GM23338 (cell line): ENCODE measurements around the gene CAMSAP1. TPM values are rescaled to one million over a fixed set of nuclear protein-coding genes. Genes with fewer than 3 reads are reported as not detected.

ENCODE experiments used
- ATAC-seq: fragments of 200-7000 bp; cut with Tn5 transposase; 3 replicates; pipeline ENCODE4 v1.9.1; 2020
- DNase-seq: peaks from one replicate; pipeline ENCODE4 v3.0.0-alpha.2; 2015; ENCODE audit warnings: low spot score
- H2AFZ ChIP-seq: fragments of 200-600 bp; sonication (generic); 2 replicates; pipeline ENCODE4 v1.8.0; 2016; ENCODE audit warnings: antibody characterized with exemption, mild to moderate bottlenecking, moderate library complexity
- H3F3A ChIP-seq: fragments of 200-600 bp; sonication (generic); replicated peaks from 2 replicates; pipeline ENCODE4 v1.8.0; 2017; ENCODE audit warnings: antibody characterized with exemption, mixed run types, low read depth
- H3K27ac ChIP-seq: fragments of 200-600 bp; sonication (generic); 2 replicates; pipeline ENCODE4 v1.6.1; 2016; ENCODE audit warnings: low read depth
- H3K27me3 ChIP-seq: fragments of 200-600 bp; sonication (generic); 2 replicates; pipeline ENCODE4 v1.8.0; 2016; ENCODE audit warnings: mild to moderate bottlenecking, mixed run types, moderate library complexity; ENCODE audit not compliant: insufficient read depth
- H3K36me3 ChIP-seq: fragments of 200-600 bp; sonication (generic); 2 replicates; pipeline ENCODE4 v1.8.0; 2016; ENCODE audit warnings: mild to moderate bottlenecking; ENCODE audit not compliant: insufficient read depth
- H3K4me1 ChIP-seq: fragments of 200-600 bp; sonication (generic); 2 replicates; pipeline ENCODE4 v1.8.0; 2016; ENCODE audit warnings: mild to moderate bottlenecking, moderate library complexity; ENCODE audit not compliant: insufficient read depth
- H3K4me2 ChIP-seq: fragments of 200-600 bp; sonication (generic); 2 replicates; pipeline ENCODE4 v1.7.1; 2017; ENCODE audit warnings: mixed run types
- H3K4me3 ChIP-seq: fragments of 200-600 bp; sonication (generic); 2 replicates; pipeline ENCODE4 v1.6.1; 2016; ENCODE audit warnings: mixed run types
- H3K79me2 ChIP-seq: fragments of 200-600 bp; sonication (generic); replicated peaks from 2 replicates; pipeline ENCODE4 v1.8.0; 2017; ENCODE audit warnings: mild to moderate bottlenecking; ENCODE audit not compliant: insufficient read depth
- H3K9me2 ChIP-seq: fragments of 200-600 bp; sonication (generic); 2 replicates; pipeline ENCODE4 v1.8.0; 2017; ENCODE audit not compliant: insufficient read depth
- H4K20me1 ChIP-seq: fragments of 200-600 bp; sonication (generic); replicated peaks from 2 replicates; pipeline ENCODE4 v1.8.0; 2017; ENCODE audit warnings: mild to moderate bottlenecking; ENCODE audit not compliant: insufficient read depth
- H3K27ac Mint-ChIP-seq: 2 replicates; pipeline ENCODE4 v1.8.0; 2020; ENCODE audit warnings: inconsistent platforms, mild to moderate bottlenecking, moderate library complexity, mixed read lengths
- H3K27me3 Mint-ChIP-seq: 3 replicates; pipeline ENCODE4 v1.8.0; 2022; ENCODE audit warnings: low read depth, mild to moderate bottlenecking, moderate library complexity, mixed read lengths, inconsistent platforms; ENCODE audit not compliant: insufficient read depth, poor library complexity
- H3K36me3 Mint-ChIP-seq: 3 replicates; pipeline ENCODE4 v1.8.0; 2021; ENCODE audit warnings: low read depth, mild to moderate bottlenecking, inconsistent platforms, moderate library complexity, mixed read lengths
- H3K4me1 Mint-ChIP-seq: 3 replicates; pipeline ENCODE4 v1.8.0; 2020; ENCODE audit warnings: mild to moderate bottlenecking, inconsistent platforms, mixed read lengths
- H3K4me3 Mint-ChIP-seq: 3 replicates; pipeline ENCODE4 v1.8.0; 2021; ENCODE audit warnings: moderate library complexity, mild to moderate bottlenecking, inconsistent platforms, mixed read lengths
- H3K9me3 Mint-ChIP-seq: 3 replicates; pipeline ENCODE4 v1.8.0; 2020; ENCODE audit warnings: moderate library complexity, mild to moderate bottlenecking, inconsistent platforms, mixed read lengths
- CREB1 ChIP-seq: fragments of 250-450 bp; sonication (Bioruptor Pico); IDR thresholded peaks from 2 replicates; pipeline ENCODE4 v1.5.0; 2020; ENCODE audit warnings: low read depth, mild to moderate bottlenecking, moderate library complexity
- EZH2 ChIP-seq: fragments of 200-600 bp; sonication (generic); IDR thresholded peaks from one replicate; pipeline ENCODE4 v1.8.0; 2017; ENCODE audit warnings: antibody characterized with exemption, mild to moderate bottlenecking, low read depth; ENCODE audit not compliant: unreplicated experiment
- EZH2phosphoT487 ChIP-seq: fragments of 200-600 bp; sonication (generic); IDR thresholded peaks from one replicate; pipeline ENCODE4 v1.8.1; 2018; ENCODE audit warnings: antibody characterized with exemption; ENCODE audit not compliant: unreplicated experiment
- JUNB ChIP-seq: IDR thresholded peaks from one replicate; pipeline ENCODE4 v1.6.1; 2016; ENCODE audit warnings: antibody characterized with exemption; ENCODE audit not compliant: unreplicated experiment
- NANOG ChIP-seq: IDR thresholded peaks from 2 replicates; pipeline ENCODE4 v1.6.1; 2016; ENCODE audit warnings: antibody characterized with exemption, borderline replicate concordance
- STAT1 ChIP-seq: IDR thresholded peaks from one replicate; pipeline ENCODE4 v1.6.1; 2016; ENCODE audit warnings: antibody characterized with exemption; ENCODE audit not compliant: unreplicated experiment
- ZNF114 ChIP-seq: fragments of 250-450 bp; sonication (Bioruptor Pico); IDR thresholded peaks from 2 replicates; pipeline ENCODE4 v1.5.0; 2020; ENCODE audit warnings: mild to moderate bottlenecking, moderate library complexity
- ZNF462 ChIP-seq: fragments of 250-450 bp; sonication (Bioruptor Pico); IDR thresholded peaks from 2 replicates; pipeline ENCODE4 v1.5.0; 2020; ENCODE audit warnings: mild to moderate bottlenecking, moderate library complexity
- polyA plus RNA-seq: library from polyadenylated mRNA; unstranded; fragments of >200 nt; fragmentation: Nextera tagmentation; extraction: Ambion mirVana; gene quantifications from 2 replicates; pipeline ENCODE4 v1.2.1, GENCODE V29; 2016
- total RNA-seq: library from RNA; depleted of rRNA; stranded (reverse); fragments of >200 nt; shearing (Covaris generic); gene quantifications from 2 replicates; pipeline ENCODE4 v1.2.3, GENCODE V29; 2014
- TF ChIP-seq, protein P1 (sequence below), 2 experiments: fragments of 200-600 bp in 1 of 2; sonication (generic) in 1 of 2; conservative IDR thresholded peaks; 2 replicates each; pipeline versions ENCODE4 v1.5.1 to v1.6.1; 2016 to 2017; ENCODE audit warnings: antibody characterized with exemption in 2 of 2, low read depth in 2 of 2, mild to moderate bottlenecking in 2 of 2, moderate library complexity in 1 of 2
- TF ChIP-seq, protein P2 (sequence below): IDR thresholded peaks from 2 replicates; pipeline ENCODE4 v1.6.1; 2016; ENCODE audit warnings: antibody characterized with exemption

CAMSAP1 gene
- total and polyA plus RNA-seq, 2 experiments from 2014 or later, result 6.9 to 75.4 TPM

DNA sequence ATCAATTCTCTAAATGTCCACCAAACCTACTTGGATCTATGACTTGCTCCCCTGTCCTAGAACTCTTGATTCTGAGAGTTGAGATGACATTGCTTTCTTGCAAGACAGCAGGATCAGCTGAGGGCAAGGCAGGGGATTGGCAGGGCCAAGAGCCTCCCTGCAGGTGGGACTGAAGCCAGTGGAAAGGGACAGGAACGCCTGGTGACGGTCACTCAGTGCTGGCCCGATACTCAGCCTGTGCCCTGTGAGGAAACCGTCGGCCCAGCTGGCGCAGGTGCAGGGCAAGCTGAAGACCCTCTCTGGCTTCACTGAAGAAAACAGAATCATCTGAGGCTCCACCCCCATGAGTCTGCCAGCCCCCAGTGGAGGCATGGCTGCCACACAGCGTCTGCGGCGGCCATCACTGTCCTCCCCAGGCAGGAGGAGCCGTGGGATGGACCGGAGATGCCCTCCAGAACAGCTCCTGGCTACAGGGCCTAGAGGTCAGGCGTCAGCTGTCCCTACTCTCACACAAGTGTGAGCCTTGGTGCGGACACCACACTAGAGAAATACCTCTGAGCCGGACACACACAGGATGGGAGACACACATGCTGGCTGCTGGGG, 39.1 kb upstream of the CAMSAP1 start (continued):
- TF ChIP-seq ZNF462 (CRISPR knock-in tag) (no peak), EZH2phosphoT487 (no peak), EZH2 (no peak), ZNF114 (CRISPR knock-in tag) (no peak)
- TF ChIP-seq, protein P1, sequence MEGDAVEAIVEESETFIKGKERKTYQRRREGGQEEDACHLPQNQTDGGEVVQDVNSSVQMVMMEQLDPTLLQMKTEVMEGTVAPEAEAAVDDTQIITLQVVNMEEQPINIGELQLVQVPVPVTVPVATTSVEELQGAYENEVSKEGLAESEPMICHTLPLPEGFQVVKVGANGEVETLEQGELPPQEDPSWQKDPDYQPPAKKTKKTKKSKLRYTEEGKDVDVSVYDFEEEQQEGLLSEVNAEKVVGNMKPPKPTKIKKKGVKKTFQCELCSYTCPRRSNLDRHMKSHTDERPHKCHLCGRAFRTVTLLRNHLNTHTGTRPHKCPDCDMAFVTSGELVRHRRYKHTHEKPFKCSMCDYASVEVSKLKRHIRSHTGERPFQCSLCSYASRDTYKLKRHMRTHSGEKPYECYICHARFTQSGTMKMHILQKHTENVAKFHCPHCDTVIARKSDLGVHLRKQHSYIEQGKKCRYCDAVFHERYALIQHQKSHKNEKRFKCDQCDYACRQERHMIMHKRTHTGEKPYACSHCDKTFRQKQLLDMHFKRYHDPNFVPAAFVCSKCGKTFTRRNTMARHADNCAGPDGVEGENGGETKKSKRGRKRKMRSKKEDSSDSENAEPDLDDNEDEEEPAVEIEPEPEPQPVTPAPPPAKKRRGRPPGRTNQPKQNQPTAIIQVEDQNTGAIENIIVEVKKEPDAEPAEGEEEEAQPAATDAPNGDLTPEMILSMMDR (conservative IDR thresholded peaks at IDR 0.05; ENCODE audit: low read depth in 2 of 2), result no peak

GRCh38 chr9:135945969-135946368, 38.6 kb upstream of the CAMSAP1 start:
- Histone ChIP-seq H3K27me3 (no peaks in the 10 kb centered on the region), H3K9me2 (no peaks in the 10 kb centered on the region), H3K4me1 (no peaks in the 10 kb centered on the region), H3K27ac (no peak overlapping the region), H3K4me2 (no peak overlapping the region), H3F3A (0 out of 2 replicates have a peak, but pooled peaks cover 5% of the 10 kb centered on the region), H3K4me3 (no peak overlapping the region), H4K20me1 (peaks cover 4% of the 10 kb centered on the region; the same call in 1 of the 2 replicates), H3K79me2 (peaks cover 11% of the 10 kb centered on the region), H3K36me3 (peaks cover 15% of the 10 kb centered on the region; the same call in 1 of the 2 replicates), H2AFZ (no peak overlapping the region)
- H3K4me1 Mint-ChIP-seq, result no peaks in the 10 kb centered on the region
- no peak overlapping the region for H3K4me3 Mint-ChIP-seq
- H3K27ac Mint-ChIP-seq, result no peak overlapping the region
- H3K9me3 Mint-ChIP-seq, result no peaks in the 10 kb centered on the region
- no peak for ATAC-seq
- no peak for DNase-seq
- TF ChIP-seq, protein P2, sequence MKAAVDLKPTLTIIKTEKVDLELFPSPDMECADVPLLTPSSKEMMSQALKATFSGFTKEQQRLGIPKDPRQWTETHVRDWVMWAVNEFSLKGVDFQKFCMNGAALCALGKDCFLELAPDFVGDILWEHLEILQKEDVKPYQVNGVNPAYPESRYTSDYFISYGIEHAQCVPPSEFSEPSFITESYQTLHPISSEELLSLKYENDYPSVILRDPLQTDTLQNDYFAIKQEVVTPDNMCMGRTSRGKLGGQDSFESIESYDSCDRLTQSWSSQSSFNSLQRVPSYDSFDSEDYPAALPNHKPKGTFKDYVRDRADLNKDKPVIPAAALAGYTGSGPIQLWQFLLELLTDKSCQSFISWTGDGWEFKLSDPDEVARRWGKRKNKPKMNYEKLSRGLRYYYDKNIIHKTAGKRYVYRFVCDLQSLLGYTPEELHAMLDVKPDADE, result no peak
- TF ChIP-seq STAT1 (no peak), EZH2phosphoT487 (no peak), JUNB (no peak), EZH2 (no peak), CREB1 (no peak), NANOG (no peak)
- TF ChIP-seq, protein P1 (conservative IDR thresholded peaks at IDR 0.05; ENCODE audit: low read depth in 2 of 2), result no peak
- H3K27me3 Mint-ChIP-seq, result peaks cover 3% of the 10 kb centered on the region
- peaks cover 57% of the 10 kb centered on the region for H3K36me3 Mint-ChIP-seq
